ENCODE measurements around the gene LEP.

The LEP gene

GRCh38 chr7:128247108-128247507, 6.0 kb downstream of the LEP start:
- no peak for DNase-seq (ENCODE audit: low read depth in 2 of 2)

- no peak for DNase-seq (ENCODE audit: low read depth in 2 of 2)
Measured at GRCh38 chr7:128247640-128248194, 6.6 kb downstream of the LEP start.

- no peak for DNase-seq (ENCODE audit: low read depth in 2 of 2)
Measured at GRCh38 chr7:128251337-128251736, 10.3 kb downstream of the LEP start.

- no peak for DNase-seq (ENCODE audit: low read depth in 2 of 2)
Measured at GRCh38 chr7:128253701-128254100, 12.6 kb downstream of the LEP start.

GRCh38 chr7:128254470-128254869, 13.4 kb downstream of the LEP start:
- DNase-seq (ENCODE audit: low read depth in 2 of 2): no peak

GRCh38 chr7:128255271-128255670, 14.2 kb downstream of the LEP start:
- no peak for DNase-seq (ENCODE audit: low read depth in 2 of 2)

GRCh38 chr7:128257458-128257857, 16.4 kb downstream of the LEP start:
- no peak for DNase-seq (ENCODE audit: low read depth in 2 of 2)

GRCh38 chr7:128259131-128260061, 18.3 kb downstream of the LEP start:
- no peak for DNase-seq (ENCODE audit: low read depth in 2 of 2)

GRCh38 chr7:128260069-128260795, 19.2 kb downstream of the LEP start:
- no peak for DNase-seq (ENCODE audit: low read depth in 2 of 2)

- no peak for DNase-seq (ENCODE audit: low read depth in 2 of 2)
Measured at GRCh38 chr7:128262273-128263028, 21.4 kb downstream of the LEP start.

GRCh38 chr7:128263420-128263819, 22.3 kb downstream of the LEP start:
- DNase-seq (ENCODE audit: low read depth in 2 of 2): no peak

- DNase-seq (ENCODE audit: low read depth in 2 of 2): no peak
Measured at GRCh38 chr7:128264477-128264876, 23.4 kb downstream of the LEP start.

- DNase-seq (ENCODE audit: low read depth in 2 of 2): no peak
Measured at GRCh38 chr7:128265156-128265905, 24.3 kb downstream of the LEP start.

- DNase-seq (ENCODE audit: low read depth in 2 of 2): no peak
Measured at GRCh38 chr7:128265906-128266300, 24.8 kb downstream of the LEP start.

GRCh38 chr7:128266529-128266882, 25.4 kb downstream of the LEP start:
- no peak for DNase-seq (ENCODE audit: low read depth in 2 of 2)

- DNase-seq (ENCODE audit: low read depth in 2 of 2): no peak
Measured at GRCh38 chr7:128266883-128267594, 26.0 kb downstream of the LEP start.

- DNase-seq (ENCODE audit: low read depth in 2 of 2): no peak
Measured at GRCh38 chr7:128267595-128267924, 26.5 kb downstream of the LEP start.

- no peak for DNase-seq (ENCODE audit: low read depth in 2 of 2)
Measured at GRCh38 chr7:128268233-128268632, 27.2 kb downstream of the LEP start.

GRCh38 chr7:128270826-128271272, 29.8 kb downstream of the LEP start:
- DNase-seq (ENCODE audit: low read depth in 2 of 2): no peak

GRCh38 chr7:128271471-128271941, 30.4 kb downstream of the LEP start:
- DNase-seq (ENCODE audit: low read depth in 2 of 2): no peak

All from stimulated activated CD4-positive, alpha-beta T cell treated with anti-CD3 and anti-CD28 coated beads, Interleukin-15, amount 100 ng/mL, for 48 hours (primary cell).